ENCODE results near the gene METTL15. TPM values are rescaled to one million over a fixed set of nuclear protein-coding genes. Genes with fewer than 3 reads are reported as not detected.

The METTL15 gene, protein sequence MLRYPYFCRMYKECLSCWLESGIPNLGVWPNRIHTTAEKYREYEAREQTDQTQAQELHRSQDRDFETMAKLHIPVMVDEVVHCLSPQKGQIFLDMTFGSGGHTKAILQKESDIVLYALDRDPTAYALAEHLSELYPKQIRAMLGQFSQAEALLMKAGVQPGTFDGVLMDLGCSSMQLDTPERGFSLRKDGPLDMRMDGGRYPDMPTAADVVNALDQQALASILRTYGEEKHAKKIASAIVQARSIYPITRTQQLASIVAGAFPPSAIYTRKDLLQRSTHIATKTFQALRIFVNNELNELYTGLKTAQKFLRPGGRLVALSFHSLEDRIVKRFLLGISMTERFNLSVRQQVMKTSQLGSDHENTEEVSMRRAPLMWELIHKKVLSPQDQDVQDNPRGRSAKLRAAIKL
- 9.1 and 9.9 TPM in 2 replicates for total RNA-seq (2021)
- long read RNA-seq, full-length matches to known transcripts = 6 of 65 reads
- long read RNA-seq, partial matches to known transcripts = 43 of 65 reads
- long read RNA-seq, other reads (novel, unspliced or antisense) = 16 of 65 reads

DNA sequence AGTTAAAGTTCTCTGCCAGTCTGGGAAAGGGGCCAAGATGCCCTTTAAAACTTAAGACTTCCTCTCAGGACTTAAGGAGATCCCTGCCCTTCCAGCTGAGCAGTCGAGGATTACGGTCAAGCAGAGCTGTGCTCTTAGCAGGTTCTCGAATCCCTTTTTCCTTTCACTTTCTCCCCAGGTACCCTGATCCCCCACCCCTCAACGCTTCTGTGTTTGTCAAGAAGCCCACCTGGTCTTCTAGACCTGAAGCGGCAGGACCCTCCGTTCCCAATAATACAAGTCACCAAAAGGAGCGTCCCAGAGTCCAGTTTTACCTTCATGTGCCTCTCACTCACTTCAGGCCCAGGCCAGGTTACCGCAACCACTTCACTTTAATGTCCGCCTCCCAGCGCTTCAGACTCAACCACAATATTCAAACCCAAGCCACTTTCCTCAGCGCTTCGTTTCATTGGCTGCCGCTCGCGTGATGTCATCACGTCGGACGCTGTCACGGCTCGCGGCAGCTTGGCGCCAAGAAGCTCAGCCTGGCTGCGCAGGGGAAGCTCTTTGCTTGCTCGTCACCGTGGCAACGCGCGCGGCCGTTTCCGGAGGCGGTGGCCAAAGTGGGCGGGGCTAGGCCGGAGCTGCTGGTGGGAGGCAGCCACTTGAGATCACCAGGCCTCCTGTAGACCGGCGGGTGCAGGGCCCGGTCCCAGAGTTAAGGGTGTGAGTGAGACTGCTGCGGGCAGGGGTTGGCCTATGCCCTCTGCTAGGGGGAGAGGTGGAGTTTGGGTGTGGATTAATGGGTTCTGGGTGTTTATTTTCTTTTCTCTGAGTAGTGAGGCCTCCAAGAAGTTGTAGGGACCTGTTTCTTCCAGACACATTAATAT, at the start of gene METTL15, which contains the start of gene KIF18A:
TSS of gene METTL15 (plus strand) at position 639 of the 869 bp plus-strand sequence. CDS start 4,947 bp downstream, outside the sequence.
TSS of gene KIF18A (minus strand) at position 407 of the 869 bp plus-strand sequence. CDS start 10,209 bp downstream, outside the sequence.
- Histone ChIP-seq H3K4me2 (ENCODE audit: insufficient read depth, insufficient read length, low read length) (peak within 1 kb of the TSS; percentile 77), H2BK12ac (ENCODE audit: insufficient read length, low read depth, low read length) (no peak within 1 kb of the TSS), H3K4ac (ENCODE audit: low read depth, low read length) (no peak within 1 kb of the TSS; the same call in 1 of the 2 replicates), H2AFZ (ENCODE audit: low read length) (no peak within 1 kb of the TSS), H4K20me1 (ENCODE audit: control insufficient read depth, insufficient read depth, insufficient read length) (no peaks in the 10 kb centered on the region), H4K5ac (ENCODE audit: insufficient read length, low read depth, low read length) (no peak within 1 kb of the TSS), H3K27me3 (ENCODE audit: insufficient read depth, low read length) (no peaks in the 10 kb centered on the region), H3T11ph (ENCODE audit: low read length) (no peak within 1 kb of the TSS), H3K27ac (ENCODE audit: insufficient read length, low read depth, low read length) (no peak within 1 kb of the TSS), H3K79me1 (ENCODE audit: insufficient read depth, low read depth, low read length, poor library complexity, severe bottlenecking) (no peaks in the 10 kb centered on the region), H2BK5ac (ENCODE audit: insufficient read length, low read length) (no peak within 1 kb of the TSS), H3K23me2 (ENCODE audit: insufficient read length, low read depth, low read length, poor library complexity, severe bottlenecking) (peaks cover 7% of the 10 kb centered on the region), H3K9me3 (ENCODE audit: control insufficient read depth, low read depth, low read length) (no peaks in the 10 kb centered on the region), H3K23ac (ENCODE audit: insufficient read length, low read depth, low read length) (no peak within 1 kb of the TSS), H4K8ac (replicated peaks; ENCODE audit: insufficient read length, low read depth, low read length) (no peak within 1 kb of the TSS), H3K79me2 (ENCODE audit: insufficient read depth, low read length) (peaks cover 6% of the 10 kb centered on the region; the same call in 1 of the 2 replicates), H4K91ac (ENCODE audit: insufficient read length, low read depth, low read length) (no peak within 1 kb of the TSS), H3K18ac (ENCODE audit: insufficient read length, low read depth, low read length) (peak within 1 kb of the TSS; percentile 84), H3K9ac (ENCODE audit: extremely low read depth, insufficient read length, low read length) (peak within 1 kb of the TSS; percentile 83), H2AK5ac (ENCODE audit: insufficient read length, low read length) (no peak within 1 kb of the TSS), H2BK20ac (ENCODE audit: low read depth, low read length, poor library complexity, severe bottlenecking) (no peak within 1 kb of the TSS), H3K4me1 (ENCODE audit: insufficient read depth, low read length) (no peaks in the 10 kb centered on the region), H3K56ac (ENCODE audit: insufficient read length, low read depth, low read length) (no peak within 1 kb of the TSS), H2BK120ac (ENCODE audit: low read depth, low read length, poor library complexity, severe bottlenecking) (no peak within 1 kb of the TSS), H3K14ac (ENCODE audit: insufficient read depth, low read length) (peak within 1 kb of the TSS; percentile 72; the same call in 1 of the 2 replicates), H2BK15ac (ENCODE audit: low read depth, low read length) (no peak within 1 kb of the TSS)
- peak within 1 kb of the TSS; percentile 97 to 99 for H3K4me3 Mint-ChIP-seq
- peak within 1 kb of the TSS; percentile 99 to 100 (median 99) for H3K27ac Mint-ChIP-seq
- TF ChIP-seq CTCF (conservative IDR thresholded peaks at IDR 0.05) = no peak
- WGBS (ENCODE audit: extremely low coverage, insufficient read length, low lambda C conversion rate) = no CpG with 5 or more reads among the region's 38 CpGs
- DNase-seq = peak; percentile 100
- no peaks in the 10 kb centered on the region for H3K27me3 Mint-ChIP-seq (ENCODE audit: low read depth)
- H3K4me1 Mint-ChIP-seq = peaks cover 34 to 40% of the 10 kb centered on the region in 2 experiments
- no peaks in the 10 kb centered on the region for H3K9me3 Mint-ChIP-seq
- H3K36me3 Mint-ChIP-seq (ENCODE audit: insufficient read depth in 1 of 3, low read depth in 3 of 3) = no peaks in the 10 kb centered on the region; a peak in 1 of 7 replicates
